H1 (cell line): ENCODE data around the gene C16orf54. TPM values are rescaled to one million over a fixed set of nuclear protein-coding genes. Genes with fewer than 3 reads are reported as not detected.

Experiments
- ASH2L ChIP-seq: fragments of 200-600, 300-600 bp; sonication (generic); IDR thresholded peaks from one replicate; pipeline ENCODE4 v1.7.1; 2017; ENCODE audit warnings: low read length
- BACH1 ChIP-seq: IDR thresholded peaks from 2 replicates; pipeline ENCODE4 v1.6.1; 2012; ENCODE audit warnings: low read length, improper control_type of control experiment
- FOSL1 ChIP-seq: IDR thresholded peaks from 2 replicates; pipeline ENCODE4 v1.6.1; 2011; ENCODE audit warnings: mild to moderate bottlenecking, low read depth, low read length, moderate library complexity; ENCODE audit not compliant: insufficient read depth
- GABPA ChIP-seq: IDR thresholded peaks from 2 replicates; pipeline ENCODE4 v1.6.1; 2011; ENCODE audit warnings: mild to moderate bottlenecking, low read length, moderate library complexity, borderline replicate concordance; ENCODE audit not compliant: insufficient read depth
- HDAC2 ChIP-seq, 2 experiments: fragments of 300-600 bp in 1 of 2; sonication (generic) in 1 of 2; IDR thresholded peaks; 2 replicates each; pipeline ENCODE4 v1.6.1; 2011 to 2012; ENCODE audit warnings: low read depth in 2 of 2, low read length in 2 of 2, mild to moderate bottlenecking in 2 of 2, moderate library complexity in 2 of 2, borderline replicate concordance in 1 of 2, inconsistent platforms in 1 of 2
- KDM1A ChIP-seq: fragments of 200-600, 300-600 bp; sonication (generic); IDR thresholded peaks from 2 replicates; pipeline ENCODE4 v1.7.1; 2016; ENCODE audit warnings: mild to moderate bottlenecking, low read length, borderline replicate concordance
- SIX5 ChIP-seq: IDR thresholded peaks from 2 replicates; pipeline ENCODE4 v1.6.1; 2011; ENCODE audit warnings: mild to moderate bottlenecking, low read depth, low read length
- TAF7 ChIP-seq: optimal IDR thresholded peaks from 2 replicates; pipeline ENCODE3; 2011; ENCODE audit warnings: low read depth, mild to moderate bottlenecking, inconsistent platforms, low read length, moderate library complexity, borderline replicate concordance
- TCF12 ChIP-seq: IDR thresholded peaks from 2 replicates; pipeline ENCODE4 v1.6.1; 2011; ENCODE audit warnings: low read depth, mild to moderate bottlenecking, low read length
- polyA plus RNA-seq, 7 experiments: library from polyadenylated mRNA; depleted of rRNA in 3 of 7; stranded (reverse) in 5 of 7; unstranded in 2 of 7; fragments of >200 nt in 5 of 7; fragments of 200-250 nt in 2 of 7; gene quantifications; 1 replicate in 5 of 7; 2 replicates in 1 of 7; 4 replicates in 1 of 7; pipeline versions ENCODE4 v1.2.1 to v1.2.3, GENCODE V29; 2011 to 2013; ENCODE audit warnings: missing spikeins in 2 of 7, mixed read lengths in 2 of 7
- total RNA-seq: library from RNA; stranded (reverse); fragmentation: NEBNext Ultra II Directional; extraction: Animal tissue kit (Norgen Biotek cat#: 25700); gene quantifications from 2 replicates; pipeline ENCODE4 v1.2.1, GENCODE V29; 2021

The C16orf54 gene
- total and polyA plus RNA-seq, 2 of the 8 experiments (the other 6 are each of a cell fraction or from before 2014, with no cell fraction given): not detected

- TF ChIP-seq FOSL1 (no peak), SIX5 (no peak), ASH2L (no peak), BACH1 (no peak), GABPA (no peak), KDM1A (no peak), TCF12 (no peak), TAF7 (no peak), HDAC2 (IDR thresholded peaks at IDR 0.05; ENCODE audit: borderline replicate concordance in 1 of 2, low read depth in 2 of 2, low read length in 2 of 2) (no peak)
Measured at GRCh38 chr16:29791845-29792807, 46.3 kb upstream of the C16orf54 start (continued).
